DND-41 (cell line): ENCODE data around the gene PHKB.
"Not testable (repeated sequence)": the region's sequence is repeated elsewhere in the genome, so short reads cannot be mapped to it uniquely, and the experiment has no call there.

ENCODE experiments used
- EZH2 ChIP-seq: IDR thresholded peaks from 3 replicates; pipeline ENCODE4 v1.6.1; 2012; ENCODE audit warnings: borderline replicate concordance, low read depth, mild to moderate bottlenecking, moderate library complexity, low read length, inconsistent platforms; ENCODE audit not compliant: severe bottlenecking
- TF ChIP-seq, protein P1 (sequence below): IDR thresholded peaks from 2 replicates; pipeline ENCODE4 v1.5.1; 2012; ENCODE audit warnings: borderline replicate concordance, low read length, moderate library complexity, mild to moderate bottlenecking; ENCODE audit not compliant: poor library complexity, severe bottlenecking; ENCODE audit errors: extremely low read depth

DNA sequence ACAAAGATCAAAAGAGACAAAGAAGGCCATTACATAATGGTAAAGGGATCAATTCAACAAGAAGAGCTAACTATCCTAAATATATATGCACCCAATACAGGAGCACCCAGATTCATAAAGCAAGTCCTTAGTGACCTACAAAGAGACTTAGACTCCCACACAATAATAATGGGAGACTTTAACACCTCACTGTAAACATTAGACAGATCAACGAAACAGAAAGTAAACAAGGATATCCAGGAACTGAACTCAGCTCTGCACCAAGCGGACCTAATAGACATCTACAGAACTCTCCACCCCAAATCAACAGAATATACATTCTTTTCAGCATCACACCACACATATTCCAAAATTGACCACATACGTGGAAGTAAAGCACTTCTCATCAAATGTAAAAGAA is 21.1 kb upstream of the PHKB start:
- TF ChIP-seq, protein P1, sequence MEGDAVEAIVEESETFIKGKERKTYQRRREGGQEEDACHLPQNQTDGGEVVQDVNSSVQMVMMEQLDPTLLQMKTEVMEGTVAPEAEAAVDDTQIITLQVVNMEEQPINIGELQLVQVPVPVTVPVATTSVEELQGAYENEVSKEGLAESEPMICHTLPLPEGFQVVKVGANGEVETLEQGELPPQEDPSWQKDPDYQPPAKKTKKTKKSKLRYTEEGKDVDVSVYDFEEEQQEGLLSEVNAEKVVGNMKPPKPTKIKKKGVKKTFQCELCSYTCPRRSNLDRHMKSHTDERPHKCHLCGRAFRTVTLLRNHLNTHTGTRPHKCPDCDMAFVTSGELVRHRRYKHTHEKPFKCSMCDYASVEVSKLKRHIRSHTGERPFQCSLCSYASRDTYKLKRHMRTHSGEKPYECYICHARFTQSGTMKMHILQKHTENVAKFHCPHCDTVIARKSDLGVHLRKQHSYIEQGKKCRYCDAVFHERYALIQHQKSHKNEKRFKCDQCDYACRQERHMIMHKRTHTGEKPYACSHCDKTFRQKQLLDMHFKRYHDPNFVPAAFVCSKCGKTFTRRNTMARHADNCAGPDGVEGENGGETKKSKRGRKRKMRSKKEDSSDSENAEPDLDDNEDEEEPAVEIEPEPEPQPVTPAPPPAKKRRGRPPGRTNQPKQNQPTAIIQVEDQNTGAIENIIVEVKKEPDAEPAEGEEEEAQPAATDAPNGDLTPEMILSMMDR = not testable (repeated sequence)
- TF ChIP-seq EZH2 = not testable (repeated sequence)
